ENCODE results near the gene ZNF780A.

- no peak for TF ChIP-seq EZH2 (IDR thresholded peaks at IDR 0.05)
- no peak for TF ChIP-seq CTCF (IDR thresholded peaks at IDR 0.05)
Observed at GRCh38 chr19:40091205-40092129, 724 bp upstream of the ZNF780A start.

Data from neural progenitor cell (in vitro differentiated cells).